Activated T-helper 2 cell treated with anti-CD3 and anti-CD28 coated beads, Interferon-gamma antibody, Interleukin-2, Interleukin-4, amounts not matched to agents 10 μg/mL and 5 μg/mL and 100 μg/mL, durations not matched to agents 14 hours and 24 hours and 36 hours (primary cell): ENCODE data around the gene BMP6. TPM values are rescaled to one million over a fixed set of nuclear protein-coding genes. Genes with fewer than 3 reads are reported as not detected.
A peak's percentile ranks its signal among the peaks of the same experiment; 100 is the strongest.

Experiments
- DNase-seq: peaks from one replicate; pipeline ENCODE4 v3.0.0; 2021; ENCODE audit warnings: low spot score
- H3K27ac Mint-ChIP-seq: one replicate; pipeline ENCODE4 v1.8.0; 2021; ENCODE audit warnings: mixed read lengths
- H3K27me3 Mint-ChIP-seq: one replicate; pipeline ENCODE4 v1.8.0; 2021; ENCODE audit warnings: low read depth, mixed read lengths
- H3K36me3 Mint-ChIP-seq: one replicate; pipeline ENCODE4 v1.8.0; 2021; ENCODE audit warnings: low read depth, mixed read lengths
- H3K4me1 Mint-ChIP-seq: one replicate; pipeline ENCODE4 v1.8.0; 2021; ENCODE audit warnings: low read depth, mixed read lengths
- H3K4me3 Mint-ChIP-seq: one replicate; pipeline ENCODE4 v1.8.0; 2021; ENCODE audit warnings: low read depth, mild to moderate bottlenecking, moderate library complexity, mixed read lengths
- H3K9me3 Mint-ChIP-seq: one replicate; pipeline ENCODE4 v1.8.0; 2021; ENCODE audit warnings: mixed read lengths
- intact Hi-C: fragments of 100-400 bp; cut with micrococcal nuclease; formaldehyde crosslinking; loops from one replicate; pipeline ENCODE4 v1.15.1; 2023
- total RNA-seq: library from RNA; stranded (reverse); gene quantifications from 2 replicates; pipeline ENCODE4 v1.2.3, GENCODE V29; 2022

BMP6 gene
- 0.78 and 1.1 TPM in 2 replicates for total RNA-seq

- peak within 1 kb of the TSS; percentile 78 for H3K4me3 Mint-ChIP-seq
- peaks cover 69% of the 10 kb centered on the region for H3K27me3 Mint-ChIP-seq
- no peak within 1 kb of the TSS for H3K27ac Mint-ChIP-seq
- H3K9me3 Mint-ChIP-seq: no peaks in the 10 kb centered on the region
- intact Hi-C loops: loop anchor here (2.0 to 5.0 kb wide), 4 partner anchors 184 to 1729 kb away; partner anchors contain the start of genes BLOC1S5, DSP and SLC35B3
- DNase-seq: peak; percentile 71
- peaks cover 23% of the 10 kb centered on the region for H3K4me1 Mint-ChIP-seq
- no peaks in the 10 kb centered on the region for H3K36me3 Mint-ChIP-seq
Observed at GRCh38 chr6:7725849-7726415, at the start of gene BMP6. TSS of gene BMP6 (plus strand) at chr6:7726099. CDS start at chr6:7726956, 857 bp downstream.

DNA sequence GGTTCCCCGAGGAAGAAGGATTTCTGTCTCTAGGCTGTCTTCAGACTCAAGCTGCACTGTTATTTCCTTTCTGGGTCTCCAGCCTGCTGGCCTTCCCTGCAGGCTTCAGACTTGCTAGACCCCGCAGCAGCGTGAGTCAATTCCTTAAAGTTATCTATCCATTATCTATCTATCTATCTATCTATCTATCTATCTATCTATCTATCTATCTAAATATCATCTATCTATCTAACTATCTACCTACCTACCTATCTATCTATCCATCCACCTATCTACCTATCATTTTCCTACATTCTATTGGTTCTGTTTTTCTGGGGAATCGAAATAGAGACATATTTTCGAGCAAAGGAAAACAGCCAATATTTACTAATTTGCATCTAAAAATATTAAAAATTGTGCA is 48.7 kb upstream of the BMP6 start:
- H3K27me3 Mint-ChIP-seq: no peaks in the 10 kb centered on the region
- no peaks in the 10 kb centered on the region for H3K4me1 Mint-ChIP-seq
- H3K4me3 Mint-ChIP-seq: no peak overlapping the region
- no peak overlapping the region for H3K27ac Mint-ChIP-seq
- intact Hi-C loops: no loop called here
- H3K9me3 Mint-ChIP-seq: no peaks in the 10 kb centered on the region
- DNase-seq: no peak
- H3K36me3 Mint-ChIP-seq: no peaks in the 10 kb centered on the region

DNA sequence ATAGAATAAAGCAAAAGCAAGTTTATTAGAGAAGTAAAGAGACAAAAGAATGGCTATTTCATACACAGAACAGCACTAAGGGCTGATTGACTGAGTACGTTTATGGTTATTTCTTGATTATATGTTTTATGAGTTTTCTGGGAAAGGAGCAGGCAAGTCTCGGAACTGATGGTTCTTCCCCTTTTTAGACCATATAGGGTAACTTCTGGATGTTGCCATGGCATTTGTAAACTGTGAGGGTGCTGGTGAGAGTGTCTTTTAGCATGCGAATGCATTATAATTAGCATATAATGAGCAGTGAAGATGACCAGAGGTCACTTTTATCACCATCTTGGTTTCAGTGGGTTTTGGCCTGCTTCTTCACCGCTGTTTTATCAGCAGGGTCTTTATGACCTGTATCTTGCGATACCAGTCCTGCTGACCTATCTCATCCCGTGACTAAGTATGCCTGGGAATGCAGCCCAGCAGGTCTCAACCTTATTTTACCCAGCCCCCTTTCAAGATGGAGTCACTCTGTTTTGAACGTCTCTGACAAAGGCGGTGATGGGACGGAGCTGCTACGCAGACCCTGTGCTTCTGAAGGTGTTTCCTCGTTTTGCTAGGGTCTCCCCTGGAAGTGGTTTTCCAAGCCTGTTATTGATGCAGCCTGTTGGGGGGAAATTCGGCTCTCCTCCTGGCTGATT is 45.4 kb upstream of the BMP6 start:
- H3K9me3 Mint-ChIP-seq: no peaks in the 10 kb centered on the region
- intact Hi-C loops: no loop called here

DNA sequence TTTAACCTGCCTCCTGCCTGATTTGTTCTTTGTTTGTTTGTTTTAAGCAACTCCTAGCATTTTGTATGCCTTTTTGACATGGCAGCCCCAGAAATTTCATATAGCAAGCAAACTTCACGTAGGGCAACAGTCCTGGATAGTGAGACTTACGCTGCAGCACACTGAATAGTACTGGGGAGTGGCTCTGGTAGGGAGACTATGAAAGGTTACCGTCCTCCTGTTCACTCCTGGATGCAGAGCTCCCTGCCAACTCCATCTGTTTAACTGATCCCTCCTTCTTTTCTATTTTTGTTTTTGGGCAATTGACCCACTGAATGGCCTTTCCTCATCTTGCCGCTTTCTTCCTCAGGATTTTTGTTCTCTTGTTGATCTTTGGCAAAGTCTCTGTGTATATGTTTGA is 44.5 kb upstream of the BMP6 start:
- no peaks in the 10 kb centered on the region for H3K9me3 Mint-ChIP-seq
- no peaks in the 10 kb centered on the region for H3K4me1 Mint-ChIP-seq

More for the DNA sequence above, 45.4 kb upstream of the BMP6 start:
- Mint-ChIP-seq H3K27ac (no peak overlapping the region), H3K4me1 (no peaks in the 10 kb centered on the region), H3K36me3 (no peaks in the 10 kb centered on the region), H3K4me3 (no peak overlapping the region), H3K27me3 (peaks cover 10% of the 10 kb centered on the region)
- no peak for DNase-seq

GRCh38 chr6:7684076-7684475 is 41.8 kb upstream of the BMP6 start:
- Mint-ChIP-seq H3K9me3 (no peaks in the 10 kb centered on the region), H3K4me3 (no peak overlapping the region), H3K36me3 (no peaks in the 10 kb centered on the region), H3K27ac (no peak overlapping the region), H3K27me3 (peaks cover 15% of the 10 kb centered on the region), H3K4me1 (no peaks in the 10 kb centered on the region)
- DNase-seq: no peak
- intact Hi-C loops: no loop called here

More for the DNA sequence above, 44.5 kb upstream of the BMP6 start:
- H3K27ac Mint-ChIP-seq: no peak overlapping the region
- intact Hi-C loops: no loop called here
- H3K4me3 Mint-ChIP-seq: no peak overlapping the region
- peaks cover 11% of the 10 kb centered on the region for H3K27me3 Mint-ChIP-seq
- H3K36me3 Mint-ChIP-seq: no peaks in the 10 kb centered on the region
- DNase-seq: no peak

DNA sequence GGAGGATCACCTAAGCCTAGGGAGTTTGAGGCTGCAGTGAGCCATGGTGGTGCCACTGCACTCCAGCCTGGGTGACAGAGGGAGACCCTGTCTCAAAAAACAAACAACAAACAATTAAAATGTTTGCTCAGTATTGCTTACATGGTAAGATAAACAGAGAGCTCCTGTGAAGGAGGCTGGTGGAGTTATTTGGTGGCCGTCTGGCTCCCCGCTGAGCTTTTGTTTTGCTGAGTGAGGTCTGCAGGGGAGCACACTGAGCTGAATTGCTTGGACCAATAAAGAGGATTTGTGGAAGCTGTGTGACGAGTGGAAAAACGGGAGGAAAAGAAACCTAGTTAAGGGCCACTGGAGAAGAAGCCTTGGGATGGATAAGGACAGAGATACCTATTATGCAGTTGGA is 41.1 kb upstream of the BMP6 start:
- DNase-seq: no peak
- peaks cover 20% of the 10 kb centered on the region for H3K27me3 Mint-ChIP-seq
- no peak overlapping the region for H3K27ac Mint-ChIP-seq
- intact Hi-C loops: no loop called here
- no peak overlapping the region for H3K4me3 Mint-ChIP-seq
- H3K36me3 Mint-ChIP-seq: no peaks in the 10 kb centered on the region
- no peaks in the 10 kb centered on the region for H3K4me1 Mint-ChIP-seq
- no peaks in the 10 kb centered on the region for H3K9me3 Mint-ChIP-seq

GRCh38 chr6:7685276-7685675 is 40.6 kb upstream of the BMP6 start:
- H3K4me3 Mint-ChIP-seq: no peak overlapping the region
- H3K36me3 Mint-ChIP-seq: no peaks in the 10 kb centered on the region
- no peaks in the 10 kb centered on the region for H3K4me1 Mint-ChIP-seq
- peaks cover 20% of the 10 kb centered on the region for H3K27me3 Mint-ChIP-seq
- DNase-seq: no peak
- H3K27ac Mint-ChIP-seq: no peak overlapping the region
- intact Hi-C loops: no loop called here
- H3K9me3 Mint-ChIP-seq: no peaks in the 10 kb centered on the region

- Mint-ChIP-seq H3K27ac (no peak overlapping the region), H3K4me1 (no peaks in the 10 kb centered on the region), H3K27me3 (peaks cover 19% of the 10 kb centered on the region), H3K9me3 (no peaks in the 10 kb centered on the region), H3K4me3 (no peak overlapping the region), H3K36me3 (no peaks in the 10 kb centered on the region)
- no peak for DNase-seq
- intact Hi-C loops: no loop called here
Observed at GRCh38 chr6:7687145-7688111, 38.5 kb upstream of the BMP6 start.

- intact Hi-C loops: no loop called here
- Mint-ChIP-seq H3K36me3 (no peaks in the 10 kb centered on the region), H3K4me3 (no peak overlapping the region), H3K9me3 (no peaks in the 10 kb centered on the region), H3K27ac (no peak overlapping the region), H3K4me1 (no peaks in the 10 kb centered on the region), H3K27me3 (peaks cover 9% of the 10 kb centered on the region)
- DNase-seq: no peak
Observed at GRCh38 chr6:7691021-7691420, 34.9 kb upstream of the BMP6 start.

DNA sequence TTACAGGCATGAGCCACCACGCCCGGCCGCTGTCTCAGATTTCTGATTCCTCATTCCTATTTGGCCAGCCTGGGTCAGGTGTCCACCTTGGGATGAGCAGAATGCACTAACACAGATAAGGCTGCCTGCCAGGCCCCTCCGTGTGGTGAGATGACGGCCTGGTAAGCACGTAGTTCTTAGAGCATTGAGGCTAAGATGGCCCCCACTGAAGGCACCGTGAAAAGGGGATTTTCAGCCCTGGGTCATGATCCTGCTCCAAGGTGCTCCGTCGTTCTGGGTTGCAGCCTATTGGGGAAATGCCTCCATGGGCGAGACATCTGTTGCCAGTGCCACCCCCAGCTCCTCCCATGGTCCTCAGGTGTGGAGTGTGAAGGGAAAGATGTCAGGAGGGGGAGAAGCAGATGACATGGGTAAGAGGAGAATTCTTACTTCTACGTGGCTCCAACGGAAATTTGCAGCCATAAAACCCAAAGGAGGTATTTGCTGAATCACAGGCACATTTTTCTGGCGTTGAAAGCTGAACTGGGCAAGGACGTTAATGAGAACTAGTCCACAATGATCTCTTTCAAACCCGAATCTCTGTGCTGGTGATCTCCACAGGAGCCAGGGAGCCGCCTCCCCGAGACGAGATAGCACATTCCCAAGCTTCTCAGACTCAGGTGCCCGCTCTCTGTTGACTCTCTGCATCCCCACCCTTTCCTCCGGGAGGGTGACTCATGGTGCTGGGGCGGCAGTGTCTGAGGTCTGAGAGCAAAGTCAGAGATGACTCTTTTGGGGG is 34.0 kb upstream of the BMP6 start:
- Mint-ChIP-seq H3K4me3 (no peak overlapping the region), H3K27ac (no peak overlapping the region), H3K9me3 (no peaks in the 10 kb centered on the region), H3K36me3 (no peaks in the 10 kb centered on the region), H3K4me1 (no peaks in the 10 kb centered on the region), H3K27me3 (peaks cover 9% of the 10 kb centered on the region)
- DNase-seq: no peak
- intact Hi-C loops: no loop called here

GRCh38 chr6:7692453-7692784 is 33.5 kb upstream of the BMP6 start:
- H3K4me1 Mint-ChIP-seq: peaks cover 2% of the 10 kb centered on the region
- H3K27ac Mint-ChIP-seq: no peak overlapping the region
- no peak for DNase-seq
- H3K9me3 Mint-ChIP-seq: no peaks in the 10 kb centered on the region
- intact Hi-C loops: no loop called here
- peaks cover 9% of the 10 kb centered on the region for H3K27me3 Mint-ChIP-seq
- H3K36me3 Mint-ChIP-seq: no peaks in the 10 kb centered on the region
- H3K4me3 Mint-ChIP-seq: no peak overlapping the region

GRCh38 chr6:7693827-7694226 is 32.1 kb upstream of the BMP6 start:
- Mint-ChIP-seq H3K4me1 (peaks cover 12% of the 10 kb centered on the region), H3K27ac (no peak overlapping the region), H3K27me3 (peaks cover 6% of the 10 kb centered on the region), H3K36me3 (no peaks in the 10 kb centered on the region), H3K9me3 (no peaks in the 10 kb centered on the region), H3K4me3 (no peak overlapping the region)
- no peak for DNase-seq
- intact Hi-C loops: no loop called here
